ENCODE results near the gene PLA2G6. TPM values are rescaled to one million over a fixed set of nuclear protein-coding genes. Genes with fewer than 3 reads are reported as not detected.
A peak's percentile ranks its signal among the peaks of the same experiment; 100 is the strongest.

Gene PLA2G6
- total RNA-seq, 1 donor = 10.8 TPM

DNA sequence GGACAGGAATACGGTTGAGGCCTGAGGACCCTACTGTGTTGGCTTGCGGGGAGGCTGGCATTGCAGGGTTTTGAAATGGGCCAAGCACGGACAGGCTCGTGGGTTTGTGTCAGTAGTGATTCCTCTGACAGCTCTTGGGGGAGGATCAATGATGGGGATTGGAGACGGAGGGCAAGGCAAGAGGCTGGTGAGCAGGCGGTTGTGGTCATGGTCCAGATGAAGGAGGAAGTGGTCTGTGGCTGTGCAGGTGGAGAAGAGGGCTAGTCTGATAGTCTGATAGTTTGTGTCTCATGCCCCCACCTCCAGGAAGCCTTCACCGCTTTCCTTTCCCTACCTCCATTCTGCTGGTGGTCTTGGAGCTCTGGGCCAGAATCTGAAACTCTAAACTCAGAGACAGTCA, 23.2 kb upstream of the PLA2G6 start:
- no peak overlapping the region for H3K4me3 ChIP-seq (ENCODE audit: low read depth, low read length)
- TF ChIP-seq, protein P1, sequence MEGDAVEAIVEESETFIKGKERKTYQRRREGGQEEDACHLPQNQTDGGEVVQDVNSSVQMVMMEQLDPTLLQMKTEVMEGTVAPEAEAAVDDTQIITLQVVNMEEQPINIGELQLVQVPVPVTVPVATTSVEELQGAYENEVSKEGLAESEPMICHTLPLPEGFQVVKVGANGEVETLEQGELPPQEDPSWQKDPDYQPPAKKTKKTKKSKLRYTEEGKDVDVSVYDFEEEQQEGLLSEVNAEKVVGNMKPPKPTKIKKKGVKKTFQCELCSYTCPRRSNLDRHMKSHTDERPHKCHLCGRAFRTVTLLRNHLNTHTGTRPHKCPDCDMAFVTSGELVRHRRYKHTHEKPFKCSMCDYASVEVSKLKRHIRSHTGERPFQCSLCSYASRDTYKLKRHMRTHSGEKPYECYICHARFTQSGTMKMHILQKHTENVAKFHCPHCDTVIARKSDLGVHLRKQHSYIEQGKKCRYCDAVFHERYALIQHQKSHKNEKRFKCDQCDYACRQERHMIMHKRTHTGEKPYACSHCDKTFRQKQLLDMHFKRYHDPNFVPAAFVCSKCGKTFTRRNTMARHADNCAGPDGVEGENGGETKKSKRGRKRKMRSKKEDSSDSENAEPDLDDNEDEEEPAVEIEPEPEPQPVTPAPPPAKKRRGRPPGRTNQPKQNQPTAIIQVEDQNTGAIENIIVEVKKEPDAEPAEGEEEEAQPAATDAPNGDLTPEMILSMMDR (IDR thresholded peaks at IDR 0.05; ENCODE audit: insufficient read depth, low read depth, low read length) = no peak
- no peak for DNase-seq (ENCODE audit: low read depth)

DNA sequence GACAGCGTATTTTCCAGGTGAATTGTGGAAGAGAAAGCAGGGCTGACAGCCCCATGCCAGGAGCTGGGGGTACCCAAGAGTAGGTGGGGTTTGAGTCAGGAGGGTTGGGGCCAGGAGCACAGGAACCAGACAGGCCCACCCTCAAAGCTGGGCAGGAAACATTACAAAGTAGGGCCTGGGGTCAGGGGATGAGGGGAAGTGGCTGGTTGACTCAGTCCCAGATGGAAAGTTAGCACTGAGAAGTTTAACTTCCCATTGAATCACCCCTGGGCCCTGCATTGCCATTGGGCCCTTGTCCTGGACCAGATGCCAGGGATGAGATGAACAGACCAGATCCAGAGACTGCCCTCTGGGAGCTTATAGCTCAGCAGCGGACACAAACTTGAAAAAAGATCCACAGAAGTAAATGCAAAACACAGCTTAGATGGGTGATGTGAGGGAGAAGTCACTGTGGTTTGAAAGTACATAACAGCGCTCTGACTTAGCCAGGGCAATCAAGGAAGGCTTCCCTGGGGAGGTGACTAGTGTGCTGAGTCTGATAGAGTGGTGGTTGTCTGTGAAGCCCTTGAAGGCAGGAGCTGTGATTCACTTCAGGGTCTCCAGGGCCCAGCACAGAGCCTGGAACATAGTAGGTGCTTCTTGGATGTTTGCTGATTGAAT, 22.4 kb upstream of the PLA2G6 start:
- TF ChIP-seq, protein P1 (IDR thresholded peaks at IDR 0.05; ENCODE audit: insufficient read depth, low read depth, low read length) = no peak
- peak; percentile 36 for DNase-seq (ENCODE audit: low read depth)
- H3K4me3 ChIP-seq (ENCODE audit: low read depth, low read length) = peak overlapping the region; percentile 75

DNA sequence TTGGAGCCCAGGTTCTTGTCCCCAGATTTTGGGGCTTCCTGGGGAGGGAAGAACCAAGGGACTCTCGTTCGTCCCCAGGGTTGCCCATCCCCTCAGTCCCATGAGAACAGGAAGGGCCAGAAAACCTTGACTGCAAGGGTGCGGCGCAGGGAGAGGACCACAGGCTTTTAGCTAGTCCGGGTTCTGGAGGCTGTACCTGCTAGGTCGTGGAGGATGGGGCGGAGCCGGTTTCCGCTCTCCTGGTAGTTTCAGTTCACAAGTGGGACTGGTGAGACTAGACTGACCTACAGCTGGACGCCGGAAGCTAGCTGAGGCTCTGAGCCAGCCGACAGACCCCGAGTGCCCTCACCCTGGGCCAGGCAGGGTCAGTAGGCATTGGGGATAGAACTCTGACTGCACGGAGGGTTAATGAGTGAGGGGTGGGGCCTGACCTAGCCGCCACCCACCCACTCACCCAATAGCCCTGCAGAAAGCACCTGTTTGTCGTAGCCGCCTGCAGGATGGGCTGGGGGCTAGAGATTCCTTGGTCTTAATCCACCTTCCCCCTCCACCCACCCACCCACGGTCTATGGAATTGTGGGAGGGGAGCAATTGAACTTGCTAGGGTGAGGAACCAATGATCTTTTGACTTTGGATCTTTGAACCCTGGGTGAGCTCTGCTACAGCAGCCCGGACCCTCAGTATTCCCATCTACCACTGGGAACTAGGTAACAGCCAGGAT, 21.6 kb upstream of the PLA2G6 start:
- DNase-seq (ENCODE audit: low read depth) = peak; percentile 65
- H3K4me3 ChIP-seq (ENCODE audit: low read depth, low read length) = peak overlapping the region; percentile 75
- TF ChIP-seq, protein P1 (IDR thresholded peaks at IDR 0.05; ENCODE audit: insufficient read depth, low read depth, low read length) = no peak

DNA sequence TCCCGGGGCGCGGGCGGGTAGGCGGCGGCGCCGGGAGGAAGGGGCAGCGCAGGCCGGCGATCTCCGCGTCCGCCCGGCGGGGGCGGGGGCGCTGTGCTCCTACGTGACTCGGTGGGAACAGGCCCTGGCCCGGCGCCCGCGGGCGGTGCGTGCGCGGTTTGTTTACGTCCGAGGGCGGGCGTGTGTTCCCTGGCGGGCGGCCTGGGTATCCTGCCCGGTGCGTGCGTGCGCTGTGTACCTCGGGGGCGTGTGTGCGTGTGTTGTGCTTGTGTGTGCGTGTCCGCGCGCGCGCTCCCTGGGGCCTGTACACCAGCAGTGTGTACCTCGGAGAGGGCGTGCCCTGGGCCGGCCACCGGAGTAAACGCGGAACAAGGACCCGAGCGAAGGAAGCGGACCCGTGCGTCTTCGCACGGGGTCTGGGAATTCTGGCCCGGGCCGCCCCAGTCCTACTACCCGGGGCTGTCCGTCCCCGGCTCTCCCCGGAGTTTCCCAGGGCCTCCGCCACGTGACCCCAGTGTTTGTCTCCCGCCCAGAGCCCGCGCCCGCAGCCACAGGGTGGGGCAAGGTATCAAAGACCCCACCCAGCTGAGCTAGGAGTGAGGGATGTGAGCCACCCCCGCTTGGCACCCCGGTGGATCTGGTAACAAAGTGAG, 20.9 kb upstream of the PLA2G6 start:
- TF ChIP-seq, protein P1 (IDR thresholded peaks at IDR 0.05; ENCODE audit: insufficient read depth, low read depth, low read length) = no peak
- DNase-seq (ENCODE audit: low read depth) = peak; percentile 94

DNA sequence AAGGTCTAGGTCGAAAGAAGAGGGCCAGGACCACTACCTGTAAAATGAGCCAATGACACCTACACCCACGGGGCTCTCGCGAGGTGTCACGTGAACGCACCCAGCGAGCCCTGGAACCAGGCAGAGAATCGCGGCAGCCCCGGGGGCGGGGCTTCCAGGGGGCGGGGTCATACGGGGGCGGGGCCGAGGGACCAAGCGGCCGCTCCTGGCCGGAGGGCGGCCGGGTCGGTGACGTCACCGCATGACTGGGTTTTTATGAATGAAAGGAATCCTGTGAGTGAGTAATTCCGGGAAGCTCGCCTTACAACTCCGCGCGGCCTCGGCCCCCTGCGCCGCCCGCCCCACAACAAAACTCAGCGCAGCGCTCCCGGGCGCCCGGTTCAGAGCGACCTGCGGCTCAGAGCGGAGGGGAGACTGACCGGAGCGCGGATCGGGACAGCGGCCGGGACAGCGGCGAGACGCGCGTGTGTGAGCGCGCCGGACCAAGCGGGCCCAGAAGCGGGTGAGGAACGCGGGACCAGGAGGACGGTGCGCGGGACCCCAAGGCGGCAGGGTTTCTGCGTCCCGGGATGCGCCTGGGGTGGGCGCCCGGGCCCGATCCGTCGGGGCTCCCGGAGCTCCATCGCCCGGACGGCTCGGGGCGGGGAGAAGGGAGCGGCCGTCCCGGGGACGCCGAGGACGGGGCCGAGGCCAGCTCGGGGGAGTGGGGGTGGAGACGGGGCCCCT, 20.2 kb upstream of the PLA2G6 start, which contains the start of gene MAFF:
Gene MAFF, plus strand, starts transcription at position 284 of the 726 bp plus-strand sequence. CDS start 11,860 bp downstream, outside the sequence.
- peak within 1 kb of the TSS; percentile 75 for H3K4me3 ChIP-seq (ENCODE audit: low read depth, low read length)
- peak; percentile 98 for DNase-seq (ENCODE audit: low read depth)
- TF ChIP-seq, protein P1 (IDR thresholded peaks at IDR 0.05; ENCODE audit: insufficient read depth, low read depth, low read length) = no peak

More for the DNA sequence above, 20.9 kb upstream of the PLA2G6 start:
- H3K4me3 ChIP-seq (ENCODE audit: low read depth, low read length) = peak overlapping the region; percentile 75

DNA sequence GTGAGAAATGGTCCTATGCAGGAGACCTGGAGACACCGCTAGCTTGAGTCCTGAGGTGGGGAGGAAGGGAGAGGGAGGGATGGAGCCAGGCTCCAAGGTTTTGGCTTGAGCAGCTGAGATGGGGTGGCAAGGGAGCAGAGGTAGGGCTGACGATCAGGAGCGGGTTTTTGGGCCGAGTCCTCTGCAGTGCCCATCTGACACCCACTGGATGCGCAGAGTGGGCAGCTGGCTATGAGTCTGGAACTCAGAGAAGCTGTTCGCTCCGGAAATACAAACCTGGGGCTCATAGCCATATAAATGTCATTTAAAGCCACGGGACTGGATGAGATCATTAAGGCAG, 19.7 kb upstream of the PLA2G6 start:
- DNase-seq (ENCODE audit: low read depth) = no peak
- H3K4me3 ChIP-seq (ENCODE audit: low read depth, low read length) = peak overlapping the region; percentile 51
- TF ChIP-seq, protein P1 (IDR thresholded peaks at IDR 0.05; ENCODE audit: insufficient read depth, low read depth, low read length) = no peak

Measured in fibroblast of villous mesenchyme (primary cell).